HPDE6-E6E7 (cell line): Measurements from ENCODE around the gene SHISA6.

Source experiments
- DNase-seq: peaks from one replicate; pipeline ENCODE4 v3.0.0; 2011; ENCODE audit warnings: missing footprints; ENCODE audit errors: extremely low spot score

Gene SHISA6

DNA sequence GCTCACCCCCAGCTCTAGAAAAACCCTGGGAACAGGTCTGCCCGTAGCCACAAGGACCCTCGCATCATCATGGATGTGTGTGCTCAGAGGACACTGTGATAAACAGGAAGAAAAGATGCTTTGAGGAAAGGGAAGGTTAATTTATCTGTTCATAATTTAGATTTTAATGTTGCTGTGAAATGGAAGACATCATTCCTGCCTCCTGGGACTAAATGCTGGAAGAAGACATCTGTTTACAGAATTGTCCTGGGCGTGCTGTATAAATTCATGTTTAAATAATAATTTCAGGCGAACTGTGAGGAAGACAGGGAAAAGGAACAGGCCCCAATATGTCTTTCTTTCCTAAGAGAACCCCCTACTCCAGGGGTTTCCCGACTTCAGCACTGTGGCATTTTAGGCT, 112.6 kb downstream of the SHISA6 start:
- no peak for DNase-seq

DNA sequence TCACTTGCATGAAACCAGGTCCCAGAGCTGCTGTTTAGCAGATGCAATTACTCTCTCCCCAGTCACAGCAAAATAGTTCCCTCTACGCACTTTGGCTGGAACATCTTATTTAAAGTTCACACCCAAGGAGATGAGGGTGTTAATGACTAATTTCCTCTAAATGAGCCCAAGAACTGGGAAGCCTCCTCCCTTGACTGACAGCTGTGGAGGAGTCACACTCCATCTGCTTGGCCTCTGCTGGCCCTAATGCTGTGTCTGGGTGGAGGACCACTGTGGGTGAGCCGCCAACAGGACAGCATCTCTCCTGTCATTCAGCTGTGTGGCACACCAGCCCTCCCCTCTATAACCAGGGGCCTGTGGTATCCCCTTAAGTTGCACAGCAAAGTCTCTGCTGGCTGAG, 115.4 kb downstream of the SHISA6 start:
- no peak for DNase-seq

DNA sequence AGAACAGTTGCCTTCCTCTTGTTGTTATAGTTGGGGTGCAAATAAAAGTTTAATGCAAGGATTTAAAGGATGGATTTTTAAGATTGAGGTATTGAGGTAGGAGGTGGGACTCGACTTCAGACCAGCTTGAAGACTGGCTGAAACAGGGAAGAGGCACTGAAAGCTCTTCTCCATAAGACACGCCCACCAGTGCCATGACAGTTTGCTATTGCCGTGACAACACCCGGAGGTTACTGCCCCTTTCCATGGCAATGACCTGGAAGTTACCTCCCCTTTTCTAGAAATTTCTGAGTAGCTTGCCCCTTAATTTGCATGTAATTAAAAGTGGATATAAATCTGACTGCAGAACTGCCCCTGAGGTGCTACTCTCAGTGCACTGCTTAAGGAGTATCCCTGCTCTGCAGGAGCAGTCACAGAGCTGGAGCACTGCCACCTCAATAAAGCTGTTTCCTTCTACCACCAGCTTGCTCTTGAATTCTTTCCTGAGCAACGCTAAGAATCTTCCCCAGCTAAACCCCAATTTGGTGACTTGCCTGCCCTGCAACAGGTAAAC, 122.6 kb downstream of the SHISA6 start:
- no peak for DNase-seq

DNA sequence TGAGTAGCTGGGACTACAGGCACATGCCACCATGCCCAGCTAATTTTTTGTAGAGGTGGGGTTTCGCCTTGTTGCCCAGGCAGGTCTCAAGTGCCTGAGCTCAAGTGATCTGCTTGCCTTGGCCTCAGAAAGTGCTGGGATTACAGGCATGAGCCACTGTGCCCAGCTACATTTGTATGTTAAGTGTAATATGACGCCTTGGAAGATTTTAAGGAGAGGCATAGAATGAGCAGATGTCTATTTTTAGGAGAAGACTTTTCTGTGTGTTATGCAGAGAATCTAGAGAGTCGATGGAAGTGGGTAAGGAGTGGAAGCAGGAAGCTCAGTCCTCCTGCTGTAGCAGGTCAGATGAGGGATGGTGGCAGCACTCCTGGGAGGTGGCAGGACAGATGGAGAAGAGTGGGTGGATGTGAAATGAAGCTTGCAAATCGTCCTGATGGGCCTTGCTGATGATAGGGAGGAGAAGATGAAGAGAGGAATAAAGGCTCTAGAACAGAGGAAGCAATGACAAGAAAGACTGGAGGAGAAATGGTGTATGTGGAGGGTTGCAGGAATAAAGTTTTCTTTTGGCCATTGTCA, 125.3 kb downstream of the SHISA6 start:
- DNase-seq = no peak

DNA sequence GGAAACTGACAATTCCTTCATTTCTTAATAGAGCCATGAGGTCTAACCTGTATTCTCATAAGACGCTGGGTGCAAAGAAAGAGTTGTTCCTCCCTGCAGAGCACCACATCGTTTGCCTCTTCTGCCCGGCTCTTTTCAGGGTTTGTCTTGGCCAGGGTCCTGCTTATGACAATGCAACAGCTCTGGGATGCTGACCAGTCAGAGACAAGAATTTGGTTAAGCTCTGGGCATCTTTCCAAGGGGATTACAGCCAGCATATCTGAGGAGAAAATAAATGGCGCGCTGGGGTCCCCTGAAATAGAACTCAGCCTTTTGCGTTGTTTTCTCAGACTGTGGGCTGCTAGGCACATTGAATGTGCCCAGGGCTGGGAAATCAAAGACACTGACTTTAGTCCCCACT, 128.6 kb downstream of the SHISA6 start:
- DNase-seq = no peak

DNA sequence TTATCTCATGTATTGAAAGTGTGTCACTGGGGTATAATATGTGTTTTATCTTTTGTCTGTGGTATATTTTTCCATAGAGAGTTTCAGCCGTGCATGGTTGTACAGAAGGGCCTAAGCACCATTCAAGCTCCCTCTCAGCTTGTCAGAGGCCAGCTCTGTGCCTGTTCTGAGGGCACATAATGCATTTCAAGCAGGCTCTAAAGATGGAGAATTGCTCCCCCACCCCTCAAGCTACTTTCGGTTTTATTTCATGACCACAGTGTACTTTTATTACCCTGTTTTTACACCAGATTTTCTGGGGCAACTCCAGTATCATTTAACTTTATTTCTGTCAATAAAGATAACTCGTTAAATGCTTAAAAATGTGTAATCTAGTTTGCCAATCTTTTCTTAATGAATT, 131.7 kb downstream of the SHISA6 start:
- no peak for DNase-seq

DNA sequence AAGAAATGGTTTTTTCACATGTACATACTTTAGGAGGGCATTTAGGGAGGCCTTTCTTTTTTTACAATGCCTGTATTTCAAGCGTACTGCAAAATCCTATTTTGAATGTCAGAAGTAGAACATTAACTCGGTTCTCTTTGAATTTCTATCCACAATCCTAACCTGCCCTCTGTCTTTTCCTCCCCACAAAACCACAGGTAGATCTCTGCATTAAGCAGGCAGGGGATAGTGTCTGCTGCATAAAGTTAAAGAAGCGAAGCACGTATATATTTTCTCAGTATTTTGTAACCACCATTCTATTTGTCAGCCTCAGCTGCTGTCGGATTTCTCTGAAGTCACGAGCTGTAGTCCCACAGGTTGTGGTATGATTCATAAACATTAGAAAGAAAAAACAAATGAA, 137.5 kb downstream of the SHISA6 start:
- no peak for DNase-seq

DNA sequence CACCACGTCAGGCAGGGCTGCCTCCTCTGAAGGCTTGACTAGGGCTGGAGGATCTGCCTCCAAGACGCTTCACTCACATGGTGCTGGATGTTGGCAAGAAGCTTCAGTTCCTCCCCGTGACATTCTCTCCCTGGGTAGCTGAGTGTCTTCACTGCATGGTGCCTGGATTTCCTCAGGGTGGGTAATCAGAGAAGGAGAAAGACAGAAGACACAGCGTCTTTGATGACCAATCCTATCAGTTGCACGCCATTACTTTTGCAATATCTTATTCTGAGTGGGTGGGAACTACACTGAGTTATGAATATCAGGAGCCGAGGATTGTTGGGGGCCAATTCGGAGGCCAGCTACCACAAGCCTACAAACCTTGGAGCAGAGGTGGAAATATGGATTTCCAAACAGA, 139.7 kb downstream of the SHISA6 start:
- DNase-seq = no peak

DNA sequence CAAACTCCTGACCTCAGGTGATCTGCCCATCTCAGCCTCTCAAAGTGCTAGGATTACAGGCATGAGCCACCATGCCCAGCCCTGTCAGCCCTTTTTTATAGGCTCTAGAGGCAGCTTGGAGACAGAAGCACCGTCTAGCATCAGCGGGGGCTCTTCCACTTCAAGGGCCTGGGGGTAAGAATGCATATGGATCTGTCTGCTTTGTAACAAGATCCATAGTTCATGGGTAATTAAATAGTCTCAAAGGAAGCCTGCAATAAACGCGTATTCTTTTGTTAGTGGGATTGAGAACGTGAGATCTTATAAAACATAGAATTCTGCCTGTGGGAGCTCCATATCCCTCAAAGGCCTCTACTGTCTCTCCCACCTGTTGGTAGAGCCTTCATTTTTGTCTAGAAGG, 142.1 kb downstream of the SHISA6 start:
- DNase-seq = no peak

DNA sequence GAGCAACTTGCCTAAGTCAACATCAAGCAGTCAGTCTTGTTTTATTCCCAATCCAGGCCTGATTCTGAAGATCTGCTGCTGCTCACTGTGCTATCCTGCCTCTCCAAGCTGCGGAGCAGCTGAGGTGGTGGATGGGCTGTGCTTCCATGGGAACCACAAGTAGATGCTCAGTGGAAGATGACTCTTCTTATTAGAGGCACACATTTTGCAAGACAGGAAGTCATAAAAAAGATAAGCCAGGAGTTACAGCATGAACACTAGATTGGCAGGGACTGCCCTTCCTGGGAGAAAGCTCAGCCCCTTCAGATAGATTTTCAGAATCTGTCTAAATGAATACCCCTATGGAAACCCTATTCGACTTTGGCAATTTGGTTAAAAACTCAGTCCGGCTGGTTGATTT, 143.1 kb downstream of the SHISA6 start:
- no peak for DNase-seq

DNA sequence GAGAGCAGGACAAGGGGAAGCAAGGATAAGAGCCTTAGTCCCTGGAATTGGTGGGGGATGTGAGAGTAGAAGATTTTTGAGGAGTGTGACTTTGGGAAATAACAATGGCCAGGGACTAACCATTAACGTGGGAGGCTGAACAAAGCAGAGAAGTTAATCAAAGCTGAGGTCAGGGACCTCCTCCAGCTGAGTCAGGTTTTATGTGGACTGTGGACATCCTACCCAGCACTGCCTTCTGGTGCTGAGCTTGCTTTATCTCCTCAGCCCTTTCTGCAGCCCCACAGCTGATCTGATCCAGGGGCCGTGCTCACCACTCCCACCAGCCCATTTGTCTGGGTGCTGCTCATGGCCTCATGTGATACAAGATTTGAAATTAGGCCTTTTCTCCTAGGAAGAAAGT, 146.6 kb downstream of the SHISA6 start:
- DNase-seq = no peak

DNA sequence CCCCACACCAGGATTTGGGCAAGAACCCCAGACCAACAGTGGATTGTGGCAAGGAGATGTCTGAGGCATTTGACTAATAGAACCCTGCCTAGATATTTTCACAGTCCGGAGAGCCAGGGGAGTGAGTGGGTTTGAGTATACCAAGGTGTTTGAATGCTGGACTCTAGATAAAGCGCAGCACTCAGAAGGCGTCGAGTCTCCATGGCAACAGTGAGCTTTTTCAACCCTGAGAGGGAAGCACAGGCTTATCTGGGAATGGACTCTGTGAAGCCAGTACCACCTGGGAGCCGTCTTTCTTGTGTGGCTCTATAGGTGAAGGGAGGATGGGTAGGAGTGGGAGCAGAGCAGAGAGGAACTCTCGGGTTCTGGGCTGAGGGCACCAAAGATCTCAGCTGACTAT, 147.0 kb downstream of the SHISA6 start:
- no peak for DNase-seq

DNA sequence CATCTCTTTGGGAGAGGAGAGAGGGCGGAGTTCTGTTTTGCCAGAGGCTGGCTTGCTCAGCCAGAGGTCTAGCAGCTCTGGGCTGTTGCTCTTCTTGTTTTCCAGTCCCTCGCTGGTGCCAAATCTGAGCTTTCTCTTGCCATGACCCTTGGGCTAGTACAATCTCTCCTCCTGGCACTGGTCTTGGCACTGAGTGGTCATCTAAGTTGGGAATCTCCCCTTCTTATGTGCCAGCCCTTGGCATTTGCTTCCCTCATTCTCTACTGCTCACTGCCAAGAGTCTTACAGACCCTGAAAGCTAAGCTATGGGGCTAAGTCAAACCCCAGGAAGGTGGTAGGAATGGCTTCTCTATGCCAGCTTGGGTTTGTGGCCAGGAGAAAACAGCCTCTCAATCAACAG, 148.6 kb downstream of the SHISA6 start:
- DNase-seq = no peak

DNA sequence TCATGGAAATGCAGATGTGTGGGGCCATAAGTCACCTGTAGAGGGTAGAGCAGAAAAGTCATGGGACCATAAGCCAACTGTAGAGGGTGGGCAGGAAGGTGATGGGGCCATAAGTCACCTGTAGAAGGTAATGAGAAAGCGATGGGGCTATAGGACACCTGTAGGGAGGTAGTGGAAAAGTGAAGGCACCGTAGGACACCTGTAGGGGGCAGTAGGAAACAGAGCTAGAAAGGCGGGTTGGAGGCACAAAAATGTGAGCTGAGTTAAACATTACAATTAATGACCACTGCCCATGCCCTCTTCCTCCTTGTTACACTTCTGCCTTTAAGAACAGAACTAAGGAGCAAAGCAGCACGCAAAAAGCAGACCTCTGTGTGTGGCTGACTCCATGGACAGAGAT, 150.1 kb downstream of the SHISA6 start:
- DNase-seq = no peak

DNA sequence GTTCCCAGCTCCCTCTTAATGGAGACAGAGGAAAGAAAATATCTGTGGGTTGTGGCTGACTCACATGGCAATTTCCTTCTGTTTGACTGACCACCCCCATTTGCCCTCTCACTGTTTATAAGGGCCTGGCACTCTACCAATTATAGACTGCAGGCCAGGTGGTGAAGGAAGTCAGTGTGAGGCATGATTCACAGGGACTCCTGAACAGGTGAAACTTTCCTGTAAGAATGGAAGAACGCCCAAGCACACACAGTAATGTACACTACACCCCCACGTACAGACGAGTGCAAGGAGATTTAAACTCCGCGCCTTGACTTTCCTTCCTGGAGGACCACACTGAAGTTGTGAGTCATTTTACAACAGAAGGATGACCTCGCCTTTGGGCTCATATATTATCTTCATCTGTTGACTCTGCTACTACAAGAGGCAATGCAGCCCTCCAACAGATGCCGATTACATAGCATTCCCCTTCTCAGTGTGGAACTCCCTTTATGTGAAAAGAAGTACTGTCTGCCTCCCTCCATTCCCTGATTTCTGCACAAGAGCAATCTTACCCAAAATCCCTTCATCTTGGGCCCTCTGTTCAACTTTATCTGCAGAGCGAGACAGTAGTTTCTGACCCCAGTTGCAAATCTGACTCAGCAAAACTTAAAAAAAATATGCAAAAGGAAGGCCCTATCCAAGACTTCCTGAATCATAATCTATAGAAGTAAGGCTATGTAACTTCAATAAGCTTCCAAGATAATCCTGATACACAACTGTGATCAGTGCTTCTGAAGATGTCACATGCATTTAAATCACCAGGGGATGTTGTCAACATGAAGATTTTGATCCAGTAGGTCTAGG, 163.6 kb downstream of the SHISA6 start:
- no peak for DNase-seq

DNA sequence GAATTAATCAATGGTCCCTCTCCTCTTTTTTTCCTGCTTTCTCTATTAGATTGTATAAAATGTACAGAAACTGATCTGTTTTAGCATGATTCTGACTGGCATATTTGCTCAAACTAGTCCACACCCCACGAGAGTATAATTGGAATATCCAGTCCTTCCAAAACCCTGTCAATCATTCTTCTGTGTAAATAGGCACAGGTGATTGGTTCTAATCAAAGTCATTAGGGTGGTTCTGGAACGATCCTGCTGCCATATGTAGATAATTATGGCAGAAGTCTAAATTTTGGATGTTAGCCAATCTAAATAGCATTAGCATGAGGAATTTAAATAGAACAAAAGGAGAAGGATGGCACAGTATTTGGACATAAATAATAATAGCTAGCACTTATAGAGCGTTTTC, 165.7 kb downstream of the SHISA6 start:
- no peak for DNase-seq

DNA sequence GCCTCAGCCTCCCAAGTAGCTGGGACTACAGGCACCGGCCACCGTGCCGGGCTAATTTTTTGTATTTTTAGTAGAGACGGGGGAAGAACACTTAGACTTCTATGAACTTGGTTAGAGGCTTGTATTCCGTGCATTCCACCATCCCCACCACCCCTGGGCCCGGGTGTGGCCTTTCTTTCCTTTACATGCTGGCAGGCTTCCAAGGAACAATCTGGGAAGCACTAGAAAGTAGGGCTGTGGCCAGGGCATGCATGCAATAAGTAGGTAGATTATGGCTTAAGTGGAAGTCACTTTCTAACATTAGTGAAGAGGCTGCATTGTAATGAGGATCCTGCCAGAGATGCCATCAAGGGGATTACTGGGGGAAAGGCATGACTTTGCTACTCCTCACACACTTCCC, 171.6 kb downstream of the SHISA6 start:
- no peak for DNase-seq

DNA sequence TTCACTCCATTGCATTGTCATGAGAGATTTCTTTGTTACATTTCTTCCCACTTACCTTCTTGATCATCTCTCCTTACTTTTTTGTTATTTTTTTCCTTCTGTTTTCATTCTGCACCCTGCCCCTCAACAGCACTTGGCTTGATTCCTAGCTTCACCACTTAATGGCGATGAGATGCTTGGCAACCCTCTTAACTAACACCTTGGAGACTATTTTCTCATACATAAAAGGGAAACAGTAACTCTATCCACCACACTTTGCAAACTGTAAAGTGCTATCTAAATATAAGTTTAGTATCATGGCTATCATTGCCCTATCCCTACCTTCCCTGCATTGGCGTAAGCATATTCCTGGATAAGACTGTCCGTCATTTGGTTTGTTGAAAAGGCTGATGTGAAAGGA, 177.3 kb downstream of the SHISA6 start:
- no peak for DNase-seq

DNA sequence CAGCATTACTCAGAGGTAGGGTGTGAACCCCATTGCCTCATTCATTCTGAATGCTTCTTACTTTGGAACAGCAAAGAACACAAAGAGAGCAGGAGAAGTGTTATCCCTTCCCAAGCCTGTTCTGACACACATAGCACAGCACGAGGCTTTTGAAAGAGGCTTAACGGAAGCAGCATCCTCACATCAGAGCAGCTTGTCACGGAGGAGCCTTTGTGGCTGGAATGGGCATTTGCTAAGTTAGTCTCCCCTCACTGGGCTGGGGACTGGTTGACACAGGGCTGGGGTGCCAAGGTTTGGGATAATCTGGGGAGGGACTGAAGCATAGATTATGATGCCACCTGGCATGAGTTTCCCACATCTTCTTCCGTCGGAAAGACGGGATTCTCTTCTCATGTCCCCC, 189.7 kb downstream of the SHISA6 start:
- no peak for DNase-seq

DNA sequence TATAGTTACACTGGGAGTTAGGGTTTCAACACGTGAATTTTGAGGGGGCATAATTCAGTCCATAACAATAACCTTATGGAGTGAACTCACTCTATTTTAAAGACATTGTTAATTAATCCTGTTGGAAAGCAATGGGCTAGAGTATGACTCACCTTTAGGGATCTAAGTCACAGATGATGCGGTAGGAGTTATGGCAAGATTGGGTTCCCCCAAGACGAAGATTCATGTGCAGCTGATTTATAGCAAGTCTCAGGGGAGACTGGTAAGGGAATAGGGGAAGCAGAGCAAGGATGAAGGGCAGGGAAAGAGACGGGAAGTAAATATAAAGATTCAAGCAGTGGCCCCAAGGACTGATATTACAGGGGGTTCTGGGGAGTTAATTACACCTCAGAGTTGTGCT, 197.7 kb downstream of the SHISA6 start:
- DNase-seq = no peak

DNA sequence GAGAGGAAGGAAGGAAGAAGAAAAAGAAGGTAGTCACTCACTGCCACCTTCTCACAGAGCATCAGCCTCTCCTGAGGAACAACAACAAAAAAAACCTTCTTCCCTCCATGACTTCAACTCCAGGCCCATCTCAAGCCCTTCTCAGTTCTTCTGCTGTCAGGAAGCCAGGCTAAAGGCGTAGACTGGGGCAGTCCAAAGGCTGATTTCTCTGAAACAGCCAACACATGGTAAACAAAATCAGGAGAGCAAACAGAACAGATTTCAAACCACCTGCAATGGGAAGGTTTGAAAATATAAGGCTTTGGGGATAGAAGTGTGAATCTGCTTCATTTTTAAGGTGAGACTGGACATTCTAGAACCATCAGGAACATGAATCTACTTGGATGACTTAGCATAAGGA, 200.0 kb downstream of the SHISA6 start:
- DNase-seq = no peak

DNA sequence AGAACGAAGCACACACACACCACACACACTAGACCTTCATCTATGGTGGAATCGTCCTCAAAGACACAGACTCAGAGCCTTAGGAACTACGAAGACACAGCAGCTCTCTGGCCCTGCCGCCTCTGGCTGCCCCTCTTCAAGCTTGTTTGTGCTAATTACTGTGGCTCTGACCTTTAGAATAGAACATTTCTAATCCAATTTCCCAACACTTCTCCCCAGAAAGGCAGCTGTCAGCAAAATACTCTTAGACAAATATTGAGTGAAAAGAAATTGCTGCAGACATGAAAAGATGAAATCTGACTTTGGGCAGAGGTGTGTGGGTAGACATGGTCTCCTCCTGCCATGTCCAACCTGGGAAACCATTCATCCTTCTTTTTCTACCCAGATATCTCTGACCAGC, 205.3 kb downstream of the SHISA6 start:
- no peak for DNase-seq

DNA sequence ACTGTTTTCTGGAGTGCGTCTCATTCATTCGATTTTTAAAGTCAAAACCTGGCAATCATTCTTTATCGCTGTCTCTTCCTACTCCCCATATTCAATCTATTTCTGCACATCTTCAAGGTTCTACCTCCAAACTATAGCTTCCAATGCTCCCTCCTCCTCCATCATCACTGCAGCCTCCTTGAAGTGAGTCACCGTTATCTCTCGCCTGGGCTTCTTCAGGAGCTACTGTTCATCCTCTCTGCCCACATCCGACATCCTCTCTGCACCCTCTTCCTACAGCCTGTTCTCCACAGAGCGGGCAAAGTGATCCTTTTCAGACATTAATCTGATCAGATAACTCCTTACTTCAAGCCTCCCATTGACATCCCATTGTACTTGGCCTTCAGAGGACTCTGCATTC, 213.1 kb downstream of the SHISA6 start:
- no peak for DNase-seq

DNA sequence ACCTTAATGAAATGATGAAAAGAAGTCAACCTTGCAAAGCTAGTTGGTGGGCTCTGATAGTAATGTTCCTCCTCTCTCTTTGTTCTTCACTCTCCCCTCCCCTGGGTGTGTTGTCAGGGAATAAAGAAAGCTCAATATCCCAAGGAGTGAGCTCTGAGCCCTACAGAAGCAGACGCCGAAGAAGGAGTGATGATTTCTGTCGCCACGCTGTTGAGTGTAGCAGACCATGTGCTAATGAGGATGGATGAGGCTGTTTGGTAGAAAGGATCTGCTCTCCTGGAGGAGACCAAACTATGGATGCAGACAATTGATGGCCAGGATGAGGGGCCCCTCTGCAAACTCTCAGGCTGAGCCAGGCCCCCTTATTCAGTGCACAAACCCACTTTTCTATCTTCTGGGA, 217.3 kb downstream of the SHISA6 start:
- no peak for DNase-seq
